Neural progenitor cell (in vitro differentiated cells): Measurements from ENCODE around the gene CCR4. TPM values are rescaled to one million over a fixed set of nuclear protein-coding genes. Genes with fewer than 3 reads are reported as not detected.

Experiments used
- DNase-seq: peaks from one replicate; pipeline ENCODE4 v3.0.0-alpha.2; 2016; ENCODE audit warnings: low spot score
- H2AFZ ChIP-seq: fragments of 200-600 bp; sonication (generic); replicated peaks from 2 replicates; pipeline ENCODE4 v1.6.1; 2016; ENCODE audit warnings: antibody characterized with exemption
- H3F3A ChIP-seq: fragments of 200-600 bp; sonication (generic); 2 replicates; pipeline ENCODE4 v1.6.1; 2016; ENCODE audit warnings: antibody characterized with exemption, low read depth
- H3K27ac ChIP-seq: fragments of 200-600 bp; sonication (generic); 2 replicates; pipeline ENCODE4 v1.5.1; 2016; ENCODE audit warnings: mild to moderate bottlenecking
- H3K27me3 ChIP-seq: fragments of 200-600 bp; sonication (generic); 2 replicates; pipeline ENCODE4 v1.6.1; 2016; ENCODE audit warnings: mild to moderate bottlenecking, moderate library complexity
- H3K36me3 ChIP-seq: fragments of 200-600 bp; sonication (generic); 2 replicates; pipeline ENCODE4 v1.5.1; 2016
- H3K4me1 ChIP-seq: fragments of 200-600 bp; sonication (generic); 2 replicates; pipeline ENCODE4 v1.6.1; 2016; ENCODE audit warnings: mixed run types
- H3K4me2 ChIP-seq: fragments of 200-600 bp; sonication (generic); 2 replicates; pipeline ENCODE4 v1.6.1; 2016
- H3K4me3 ChIP-seq: fragments of 200-600 bp; sonication (generic); 2 replicates; pipeline ENCODE4 v1.5.1; 2016
- H3K79me2 ChIP-seq: fragments of 200-600 bp; sonication (generic); 2 replicates; pipeline ENCODE4 v1.6.1; 2016; ENCODE audit warnings: low read depth
- H3K9ac ChIP-seq: fragments of 200-600 bp; sonication (generic); 2 replicates; pipeline ENCODE4 v1.6.1; 2016
- H3K9me3 ChIP-seq: fragments of 200-600 bp; sonication (generic); 2 replicates; pipeline ENCODE4 v1.5.1; 2016; ENCODE audit warnings: low read depth
- H4K20me1 ChIP-seq: fragments of 200-600 bp; sonication (generic); 2 replicates; pipeline ENCODE4 v1.6.1; 2016; ENCODE audit warnings: low read depth
- H3K27ac Mint-ChIP-seq: 3 replicates; pipeline ENCODE4 v1.8.0; 2021; ENCODE audit warnings: mixed read lengths
- H3K27me3 Mint-ChIP-seq: 2 replicates; pipeline ENCODE4 v1.8.0; 2022; ENCODE audit warnings: low read depth, mild to moderate bottlenecking, inconsistent platforms, moderate library complexity, mixed read lengths; ENCODE audit not compliant: insufficient read depth
- H3K36me3 Mint-ChIP-seq: 3 replicates; pipeline ENCODE4 v1.8.0; 2021; ENCODE audit warnings: mixed read lengths
- H3K4me1 Mint-ChIP-seq: 3 replicates; pipeline ENCODE4 v1.8.0; 2021; ENCODE audit warnings: mixed read lengths
- H3K4me3 Mint-ChIP-seq: 3 replicates; pipeline ENCODE4 v1.8.0; 2021; ENCODE audit warnings: mild to moderate bottlenecking, moderate library complexity, mixed read lengths
- H3K9me3 Mint-ChIP-seq: 3 replicates; pipeline ENCODE4 v1.8.0; 2020; ENCODE audit warnings: mixed read lengths
- CTCF ChIP-seq: fragments of 200-600 bp; sonication (generic); IDR thresholded peaks from 2 replicates; pipeline ENCODE4 v1.5.1; 2017; ENCODE audit warnings: antibody characterized with exemption, mild to moderate bottlenecking
- EZH2 ChIP-seq: fragments of 200-600 bp; sonication (generic); IDR thresholded peaks from 2 replicates; pipeline ENCODE4 v1.6.1; 2017; ENCODE audit warnings: antibody characterized with exemption, mild to moderate bottlenecking, moderate library complexity
- EZH2phosphoT487 ChIP-seq: fragments of 200-600 bp; sonication (generic); IDR thresholded peaks from 2 replicates; pipeline ENCODE4 v1.6.1; 2017; ENCODE audit warnings: antibody characterized with exemption
- total RNA-seq: library from RNA; depleted of rRNA; stranded (reverse); fragments of >200 nt; gene quantifications from 2 replicates; pipeline ENCODE4 v1.2.3, GENCODE V29; 2015; ENCODE audit warnings: low replicate concordance

Gene CCR4
- total RNA-seq, 1 donor from 2014 or later = not detected

- no peak overlapping the region for H3K4me3 Mint-ChIP-seq
- H3K4me3 ChIP-seq = no peak overlapping the region
- H4K20me1 ChIP-seq = no peaks in the 10 kb centered on the region
- no peak overlapping the region for H2AFZ ChIP-seq
- peaks cover 2% of the 10 kb centered on the region for H3K27me3 Mint-ChIP-seq
- H3K4me1 Mint-ChIP-seq = no peaks in the 10 kb centered on the region
- no peak overlapping the region for H3K4me2 ChIP-seq
- no peak for DNase-seq
- H3F3A ChIP-seq = no peaks in the 10 kb centered on the region
- H3K9ac ChIP-seq = no peak overlapping the region
- no peaks in the 10 kb centered on the region for H3K79me2 ChIP-seq
- H3K27me3 ChIP-seq = no peaks in the 10 kb centered on the region
- H3K9me3 Mint-ChIP-seq = no peaks in the 10 kb centered on the region
- H3K36me3 ChIP-seq = no peaks in the 10 kb centered on the region
- H3K4me1 ChIP-seq = no peaks in the 10 kb centered on the region
- no peak overlapping the region for H3K27ac ChIP-seq
- H3K9me3 ChIP-seq = no peaks in the 10 kb centered on the region
- no peak for TF ChIP-seq EZH2
- TF ChIP-seq EZH2phosphoT487 = no peak
- TF ChIP-seq CTCF = no peak
- no peak overlapping the region for H3K27ac Mint-ChIP-seq
- H3K36me3 Mint-ChIP-seq = no peaks in the 10 kb centered on the region
Measured at GRCh38 chr3:32991781-32992180, 40.3 kb downstream of the CCR4 start.

GRCh38 chr3:32992310-32992686 lies 40.9 kb downstream of the CCR4 start:
- Histone ChIP-seq H3K4me3 (no peak overlapping the region), H3K27ac (no peak overlapping the region), H4K20me1 (no peaks in the 10 kb centered on the region), H3K4me1 (no peaks in the 10 kb centered on the region), H3K9ac (no peak overlapping the region), H3F3A (no peaks in the 10 kb centered on the region), H3K79me2 (no peaks in the 10 kb centered on the region), H3K27me3 (no peaks in the 10 kb centered on the region), H2AFZ (no peak overlapping the region), H3K4me2 (no peak overlapping the region), H3K9me3 (no peaks in the 10 kb centered on the region), H3K36me3 (no peaks in the 10 kb centered on the region)
- Mint-ChIP-seq H3K9me3 (no peaks in the 10 kb centered on the region), H3K4me3 (no peak overlapping the region), H3K27ac (no peak overlapping the region), H3K4me1 (no peaks in the 10 kb centered on the region), H3K36me3 (no peaks in the 10 kb centered on the region), H3K27me3 (peaks cover 2% of the 10 kb centered on the region)
- DNase-seq = no peak
- TF ChIP-seq EZH2 = no peak
- no peak for TF ChIP-seq EZH2phosphoT487
- no peak for TF ChIP-seq CTCF

GRCh38 chr3:32994045-32994444 lies 42.6 kb downstream of the CCR4 start:
- DNase-seq = no peak
- Histone ChIP-seq H4K20me1 (no peaks in the 10 kb centered on the region), H3K4me1 (peaks cover 7% of the 10 kb centered on the region), H3K4me2 (no peak overlapping the region), H3K4me3 (no peak overlapping the region), H3K27ac (no peak overlapping the region), H2AFZ (no peak overlapping the region), H3K27me3 (no peaks in the 10 kb centered on the region), H3K36me3 (no peaks in the 10 kb centered on the region), H3K79me2 (no peaks in the 10 kb centered on the region), H3K9me3 (no peaks in the 10 kb centered on the region), H3K9ac (no peak overlapping the region), H3F3A (no peaks in the 10 kb centered on the region)
- Mint-ChIP-seq H3K4me3 (no peak overlapping the region), H3K27ac (no peak overlapping the region), H3K27me3 (peaks cover 2% of the 10 kb centered on the region), H3K4me1 (peaks cover 5% of the 10 kb centered on the region), H3K9me3 (no peaks in the 10 kb centered on the region), H3K36me3 (no peaks in the 10 kb centered on the region)
- TF ChIP-seq CTCF (no peak), EZH2 (no peak)

GRCh38 chr3:32995098-32995497 lies 43.7 kb downstream of the CCR4 start:
- no peak overlapping the region for H3K27ac ChIP-seq
- TF ChIP-seq EZH2 (no peak), CTCF (no peak), EZH2phosphoT487 (no peak)
- H3K4me3 ChIP-seq = no peak overlapping the region
- peaks cover 2% of the 10 kb centered on the region for H3K27me3 Mint-ChIP-seq
- H4K20me1 ChIP-seq = no peaks in the 10 kb centered on the region
- H3K4me3 Mint-ChIP-seq = no peak overlapping the region
- H3K36me3 ChIP-seq = no peaks in the 10 kb centered on the region
- no peaks in the 10 kb centered on the region for H3K79me2 ChIP-seq
- peak overlapping the region; percentile 29 for H3K27ac Mint-ChIP-seq
- no peaks in the 10 kb centered on the region for H3K27me3 ChIP-seq
- no peak for DNase-seq
- no peak overlapping the region for H3K4me2 ChIP-seq
- H3K9me3 Mint-ChIP-seq = no peaks in the 10 kb centered on the region
- H3F3A ChIP-seq = no peaks in the 10 kb centered on the region
- no peak overlapping the region for H3K9ac ChIP-seq
- peaks cover 5% of the 10 kb centered on the region for H3K4me1 Mint-ChIP-seq
- H3K9me3 ChIP-seq = no peaks in the 10 kb centered on the region
- H3K4me1 ChIP-seq = peaks cover 8% of the 10 kb centered on the region
- H3K36me3 Mint-ChIP-seq = no peaks in the 10 kb centered on the region
- no peak overlapping the region for H2AFZ ChIP-seq
